ENCODE results near the gene ZNFX1.

Gene ZNFX1

GRCh38 chr20:49277786-49278035, 146 bp downstream of the ZNFX1 start:
- no peak for DNase-seq

GRCh38 chr20:49276961-49277785, 684 bp downstream of the ZNFX1 start:
- DNase-seq, result no peak

GRCh38 chr20:49276161-49276960, 1.5 kb downstream of the ZNFX1 start:
- no peak for DNase-seq

- DNase-seq, result no peak
These were observed 2.2 kb downstream of the ZNFX1 start for GRCh38 chr20:49275636-49276035.

GRCh38 chr20:49275216-49275615, 2.6 kb downstream of the ZNFX1 start:
- DNase-seq, result no peak

GRCh38 chr20:49273696-49274277, 4.1 kb downstream of the ZNFX1 start:
- DNase-seq, result no peak

- no peak for DNase-seq
These were observed 5.2 kb downstream of the ZNFX1 start for GRCh38 chr20:49272654-49273053.

- DNase-seq, result no peak
These were observed 7.1 kb downstream of the ZNFX1 start for GRCh38 chr20:49270736-49271135.

GRCh38 chr20:49270177-49270576, 7.7 kb downstream of the ZNFX1 start:
- DNase-seq, result no peak

- DNase-seq, result no peak
These were observed 9.1 kb downstream of the ZNFX1 start for GRCh38 chr20:49268600-49269365.

- no peak for DNase-seq
These were observed 10.5 kb downstream of the ZNFX1 start for GRCh38 chr20:49267327-49267726.

- no peak for DNase-seq
These were observed 15.4 kb downstream of the ZNFX1 start for GRCh38 chr20:49262444-49262843.

GRCh38 chr20:49261173-49261572, 16.7 kb downstream of the ZNFX1 start:
- DNase-seq, result no peak

- DNase-seq, result no peak
These were observed 17.6 kb downstream of the ZNFX1 start for GRCh38 chr20:49260218-49260617.

- no peak for DNase-seq
These were observed 18.1 kb downstream of the ZNFX1 start for GRCh38 chr20:49259799-49260198.

- DNase-seq, result no peak
These were observed 18.6 kb downstream of the ZNFX1 start for GRCh38 chr20:49259284-49259683.

GRCh38 chr20:49256261-49256660, 21.6 kb downstream of the ZNFX1 start:
- no peak for DNase-seq

GRCh38 chr20:49252556-49253350, 25.1 kb downstream of the ZNFX1 start:
- no peak for DNase-seq

GRCh38 chr20:49248879-49249665, 28.8 kb downstream of the ZNFX1 start:
- DNase-seq, result no peak

GRCh38 chr20:49248301-49248700, 29.6 kb downstream of the ZNFX1 start:
- DNase-seq, result no peak

- DNase-seq, result no peak
These were observed 30.1 kb downstream of the ZNFX1 start for GRCh38 chr20:49247792-49248191.

All from SHP77 (cell line).